Measurements from ENCODE around the gene WWC2.

WWC2 gene

GRCh38 chr4:183354219-183354618 lies 255.2 kb downstream of the WWC2 start:
- DNase-seq (ENCODE audit: low spot score) = no peak

DNA sequence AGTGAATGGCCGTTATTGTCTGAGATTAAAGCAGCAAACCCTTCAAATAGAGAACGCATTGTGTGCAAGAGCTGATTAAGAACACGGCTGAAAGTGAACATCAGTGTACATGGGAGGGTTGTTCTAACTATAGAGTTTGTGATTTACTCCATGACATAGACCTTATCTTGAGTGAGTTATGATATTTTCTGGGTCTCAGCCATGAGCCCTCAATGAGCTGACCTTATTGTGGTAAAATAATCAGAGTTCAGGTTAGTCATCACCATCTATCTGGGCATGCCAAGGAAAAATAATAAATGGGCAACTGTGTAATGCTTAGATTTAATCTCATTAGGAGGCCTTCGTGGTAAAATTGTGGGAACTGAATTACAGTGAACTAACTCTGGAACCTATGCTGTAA lies 256.3 kb downstream of the WWC2 start:
- no peak for DNase-seq (ENCODE audit: low spot score)

DNA sequence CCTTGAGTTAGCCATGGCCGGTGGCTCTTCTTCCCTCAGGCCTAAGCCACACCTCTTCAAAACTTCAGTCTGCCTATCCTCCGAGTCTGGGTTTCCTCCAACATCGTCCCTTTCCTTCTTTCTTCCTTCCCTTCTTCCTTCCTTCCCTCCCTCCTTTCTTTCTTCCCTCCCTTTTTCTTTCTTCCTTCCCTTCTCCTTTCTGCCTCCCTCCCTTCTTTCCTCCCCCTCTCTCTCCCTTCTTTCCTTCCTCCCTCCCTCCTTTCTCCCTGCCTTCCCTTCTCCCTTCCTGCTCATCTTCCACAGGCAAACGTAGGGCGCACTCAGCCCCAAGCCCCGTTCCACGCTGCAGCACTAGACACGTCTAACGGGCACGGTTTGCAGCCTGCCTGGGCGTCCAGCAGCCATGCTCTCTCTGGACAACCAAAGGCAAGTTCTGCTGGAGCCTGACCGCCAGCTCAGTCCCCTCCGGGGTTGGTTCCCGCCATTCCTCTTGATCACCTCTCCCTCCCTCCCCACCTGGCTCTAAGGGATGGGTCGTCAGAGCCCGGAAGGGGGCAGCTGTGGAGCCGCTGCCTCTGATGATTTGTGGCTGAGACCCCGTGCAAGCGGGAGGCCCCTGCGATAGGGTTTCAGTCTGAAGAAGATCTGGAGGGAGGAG lies 257.2 kb downstream of the WWC2 start:
- no peak for DNase-seq (ENCODE audit: low spot score)

DNA sequence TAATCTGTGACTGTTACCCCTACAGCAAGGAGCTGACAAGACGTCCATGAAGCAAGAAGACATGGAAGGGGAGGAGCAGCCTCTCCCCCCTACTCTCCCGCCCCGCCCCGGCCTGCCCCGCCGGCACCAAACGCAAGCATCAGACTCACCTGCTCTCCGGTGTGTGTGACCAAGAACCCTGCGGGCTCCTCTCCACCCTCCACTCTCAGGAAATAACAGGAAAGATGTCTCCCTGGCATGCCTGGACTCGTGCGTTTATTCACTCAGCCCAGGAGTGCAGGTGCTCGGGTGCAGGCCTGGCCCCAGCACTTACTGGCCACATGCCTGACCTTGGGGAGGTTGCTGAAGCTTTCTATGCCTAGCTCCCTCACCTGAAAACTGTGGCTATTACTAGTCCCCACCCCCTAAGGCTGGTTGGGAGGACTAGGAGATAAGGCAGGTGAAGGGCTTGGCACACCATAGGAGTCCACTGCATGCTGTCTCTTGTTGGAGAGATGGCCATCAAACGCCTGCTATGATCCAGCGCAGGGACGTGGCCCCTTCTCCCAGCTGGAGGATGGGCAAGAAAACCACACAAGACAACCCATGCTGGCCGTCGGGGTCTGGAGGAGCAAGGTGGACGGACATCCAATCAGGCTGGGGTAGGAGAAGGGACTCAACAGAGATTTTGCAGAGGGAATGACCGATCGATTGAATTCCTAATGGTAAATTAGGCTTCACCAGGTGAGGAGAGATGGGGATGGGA lies 258.0 kb downstream of the WWC2 start:
- no peak for DNase-seq (ENCODE audit: low spot score)

- DNase-seq (ENCODE audit: low spot score) = no peak
Observed at GRCh38 chr4:183358215-183358755, 259.2 kb downstream of the WWC2 start.

GRCh38 chr4:183360161-183360919 lies 261.3 kb downstream of the WWC2 start:
- no peak for DNase-seq (ENCODE audit: low spot score)

GRCh38 chr4:183362036-183362435 lies 263.0 kb downstream of the WWC2 start:
- DNase-seq (ENCODE audit: low spot score) = no peak

DNA sequence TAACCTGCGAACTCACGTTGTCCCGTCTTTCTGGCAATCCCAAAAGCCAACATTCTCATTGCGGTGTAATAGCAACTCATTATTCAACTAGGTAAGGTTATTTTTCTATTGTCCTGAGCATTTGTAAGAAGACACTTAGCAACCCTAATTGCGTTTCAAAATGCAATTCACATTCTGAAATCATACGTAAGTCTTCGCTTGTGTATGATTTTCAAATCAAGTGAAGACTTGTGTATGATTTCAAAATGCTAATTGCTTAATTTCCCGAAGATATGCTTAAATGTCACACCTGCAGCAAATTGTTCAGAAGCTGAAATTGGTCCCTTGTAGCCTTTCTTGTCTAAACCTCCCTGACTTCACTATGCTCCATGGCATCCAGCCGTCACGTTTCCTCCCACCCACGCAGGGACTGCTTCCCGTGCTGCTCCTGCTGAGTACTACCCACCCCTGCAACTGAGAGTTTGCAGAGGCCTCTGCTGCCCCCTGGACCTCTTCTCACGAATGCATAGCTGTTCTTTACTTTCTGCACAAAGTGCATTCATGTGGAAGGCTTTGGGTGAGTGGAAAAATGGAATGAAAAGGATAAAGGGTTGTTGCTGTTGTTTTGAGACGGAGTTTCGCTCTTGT lies 264.0 kb downstream of the WWC2 start:
- DNase-seq (ENCODE audit: low spot score) = no peak

DNA sequence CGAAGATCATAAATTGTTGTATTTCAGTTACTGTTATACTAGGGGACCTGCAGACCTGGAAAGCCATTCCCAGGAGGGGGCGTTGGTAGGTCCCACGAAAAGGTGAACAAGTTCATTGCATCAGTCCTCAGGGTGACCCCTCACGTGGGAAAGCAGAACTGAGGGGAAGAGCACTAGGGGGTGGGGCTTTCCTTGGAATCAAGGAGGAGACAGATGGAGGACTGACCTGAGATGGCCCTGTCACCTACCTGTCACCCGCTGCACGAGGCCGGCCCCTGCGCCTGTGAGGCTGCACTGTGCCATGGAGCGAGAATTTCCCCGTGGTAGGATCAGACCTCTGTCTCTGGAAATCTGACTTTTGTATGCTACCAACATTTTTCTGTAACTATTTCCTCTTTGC lies 265.0 kb downstream of the WWC2 start:
- no peak for DNase-seq (ENCODE audit: low spot score)

DNA sequence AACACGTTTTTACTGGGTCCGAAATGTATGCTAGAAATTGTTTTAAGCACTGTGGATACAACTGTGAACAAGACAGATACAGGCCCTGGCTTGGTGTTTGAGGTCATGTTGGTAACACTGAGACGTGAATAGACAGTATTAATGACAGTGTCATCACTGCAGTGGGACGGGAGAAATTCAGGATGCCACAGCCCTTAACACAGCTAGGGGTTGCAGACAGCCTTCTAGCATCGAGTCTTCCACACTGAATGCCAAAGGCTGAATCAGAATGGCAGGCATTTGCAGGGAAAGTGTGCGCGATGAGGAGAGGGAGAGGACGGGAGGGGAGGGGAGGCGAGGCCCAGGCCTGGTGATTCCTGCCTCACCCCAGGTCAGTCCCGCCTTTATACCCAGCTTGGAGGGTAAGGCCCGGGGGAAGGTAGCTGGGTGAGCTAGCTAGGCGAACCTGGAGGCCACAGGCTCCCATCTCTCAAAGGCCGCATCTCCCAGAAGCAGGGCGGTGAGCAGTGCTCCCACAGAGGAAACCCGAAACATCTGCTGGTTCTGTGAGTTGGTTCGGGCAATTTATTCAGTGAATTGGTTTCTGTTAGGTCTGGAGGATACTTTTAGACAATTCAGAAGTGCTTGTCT lies 267.3 kb downstream of the WWC2 start:
- DNase-seq (ENCODE audit: low spot score) = no peak

DNA sequence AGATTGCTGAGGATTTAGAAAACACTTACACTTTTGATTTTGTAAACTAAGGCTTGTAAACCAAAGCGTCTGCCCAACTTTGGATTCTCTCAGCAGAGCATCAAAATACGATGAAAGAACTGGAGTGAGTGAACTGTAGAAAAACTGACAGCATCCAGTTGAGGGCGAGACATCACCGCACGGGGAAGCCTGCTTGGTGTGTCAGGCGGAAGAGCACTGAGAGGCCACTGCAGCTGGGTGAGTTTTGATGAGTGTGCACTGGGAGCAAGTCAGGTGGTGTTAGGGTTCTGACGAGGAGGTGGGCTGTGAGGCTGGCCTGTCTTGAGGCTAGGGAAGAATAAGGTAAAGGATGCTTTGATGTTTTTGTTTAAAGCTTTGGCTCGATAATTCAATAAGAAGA lies 270.0 kb downstream of the WWC2 start:
- no peak for DNase-seq (ENCODE audit: low spot score)
